HK-2 (cell line): ENCODE results near the gene ACTRT1.

ENCODE experiments used
- DNase-seq: peaks from one replicate; pipeline ENCODE4 v3.0.0-alpha.2; 2018; ENCODE audit not compliant: unreplicated experiment

ACTRT1 gene

GRCh38 chrX:128052303-128052702 is at the start of gene ACTRT1:
Gene ACTRT1, minus strand, starts transcription at chrX:128052403. Its CDS starts 197 bp downstream, at chrX:128052206.
- no peak for DNase-seq

- no peak for DNase-seq
These were observed 26.3 kb upstream of the ACTRT1 start for GRCh38 chrX:128078545-128078944.

GRCh38 chrX:128057421-128057820 is 5.2 kb upstream of the ACTRT1 start:
- DNase-seq = no peak

GRCh38 chrX:128051526-128051925 is 677 bp downstream of the ACTRT1 start:
- no peak for DNase-seq

GRCh38 chrX:128035318-128035717 is 16.9 kb downstream of the ACTRT1 start:
- DNase-seq = no peak

- DNase-seq = no peak
These were observed 30.6 kb downstream of the ACTRT1 start for GRCh38 chrX:128021566-128021965.

GRCh38 chrX:128020701-128021100 is 31.5 kb downstream of the ACTRT1 start:
- no peak for DNase-seq

GRCh38 chrX:128019218-128019617 is 33.0 kb downstream of the ACTRT1 start:
- DNase-seq = no peak

- DNase-seq = no peak
These were observed 40.2 kb downstream of the ACTRT1 start for GRCh38 chrX:128012015-128012414.

GRCh38 chrX:128007882-128008281 is 44.3 kb downstream of the ACTRT1 start:
- DNase-seq = no peak
